IPS-15b (cell line): ENCODE measurements around the gene BCL2L2.
A peak's percentile ranks its signal among the peaks of the same experiment; 100 is the strongest.

Experiments used
- H3K27me3 ChIP-seq: one replicate; pipeline ENCODE4 v1.6.1; 2013; ENCODE audit warnings: low read length; ENCODE audit not compliant: control insufficient read depth, insufficient read depth
- H3K36me3 ChIP-seq: one replicate; pipeline ENCODE4 v1.6.1; 2013; ENCODE audit warnings: low read length; ENCODE audit not compliant: control insufficient read depth, insufficient read depth
- H3K4me1 ChIP-seq: one replicate; pipeline ENCODE4 v1.6.1; 2013; ENCODE audit warnings: mild to moderate bottlenecking, low read length; ENCODE audit not compliant: control insufficient read depth, insufficient read depth
- H3K4me3 ChIP-seq: one replicate; pipeline ENCODE4 v1.5.1; 2013; ENCODE audit warnings: low read depth, low read length
- H3K9ac ChIP-seq: one replicate; pipeline ENCODE4 v1.6.1; 2013; ENCODE audit warnings: low read depth, mild to moderate bottlenecking, low read length
- H3K9me3 ChIP-seq: one replicate; pipeline ENCODE4 v1.6.1; 2013; ENCODE audit warnings: mild to moderate bottlenecking, low read length; ENCODE audit not compliant: control insufficient read depth, insufficient read depth

BCL2L2 gene

DNA sequence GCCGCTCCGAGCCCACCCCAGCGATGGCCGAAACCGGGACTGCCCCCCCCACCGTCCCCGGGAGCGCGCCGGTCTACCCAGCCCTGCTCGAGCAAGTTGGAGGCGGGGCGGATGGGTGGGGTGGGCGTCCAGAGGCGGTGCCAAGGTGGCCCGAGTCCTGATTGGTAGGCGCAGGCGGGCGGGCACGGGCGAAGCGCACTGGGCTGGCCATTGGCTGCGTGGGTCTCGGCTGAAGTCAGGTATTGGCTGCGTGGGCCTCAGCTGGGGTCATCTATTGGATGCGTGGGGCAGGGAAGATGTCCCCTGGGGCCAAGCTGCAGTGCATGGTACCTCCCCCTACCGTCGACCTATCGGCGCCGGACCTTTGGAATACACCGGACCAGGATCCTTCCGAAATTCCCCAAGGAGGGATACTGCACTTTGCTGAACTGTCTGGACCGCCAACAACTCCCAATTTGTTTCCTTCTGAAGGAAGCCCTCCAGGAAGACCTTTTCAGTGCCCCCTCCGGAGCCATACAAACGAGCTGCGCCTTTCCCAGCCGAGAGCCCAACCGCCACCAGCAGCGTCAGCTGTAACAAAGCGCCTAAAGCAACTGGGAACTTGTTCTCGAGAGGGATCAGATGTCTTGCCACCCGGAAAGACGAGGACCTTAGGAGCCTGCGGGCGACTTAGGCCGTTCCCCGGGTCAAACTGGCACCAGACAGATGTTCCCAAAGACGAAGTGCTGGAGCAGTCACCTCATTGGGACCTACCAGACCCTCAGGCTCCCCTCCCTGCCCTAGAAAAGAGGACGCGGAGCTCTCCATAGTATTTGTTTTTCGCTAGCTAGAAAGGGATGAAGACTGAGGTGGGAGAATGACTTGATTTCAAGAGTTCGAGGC lies 20.4 kb upstream of the BCL2L2 start, which contains the start of gene HOMEZ:
HOMEZ (minus strand) TSS at position 113 of the 882 bp plus-strand sequence. CDS start 180 bp downstream, outside the sequence.
- Histone ChIP-seq H3K36me3 (no peaks in the 10 kb centered on the region), H3K9me3 (no peaks in the 10 kb centered on the region), H3K4me3 (peak within 1 kb of the TSS; percentile 87), H3K27me3 (peaks cover 73% of the 10 kb centered on the region), H3K4me1 (no peaks in the 10 kb centered on the region), H3K9ac (peak within 1 kb of the TSS; percentile 65)

DNA sequence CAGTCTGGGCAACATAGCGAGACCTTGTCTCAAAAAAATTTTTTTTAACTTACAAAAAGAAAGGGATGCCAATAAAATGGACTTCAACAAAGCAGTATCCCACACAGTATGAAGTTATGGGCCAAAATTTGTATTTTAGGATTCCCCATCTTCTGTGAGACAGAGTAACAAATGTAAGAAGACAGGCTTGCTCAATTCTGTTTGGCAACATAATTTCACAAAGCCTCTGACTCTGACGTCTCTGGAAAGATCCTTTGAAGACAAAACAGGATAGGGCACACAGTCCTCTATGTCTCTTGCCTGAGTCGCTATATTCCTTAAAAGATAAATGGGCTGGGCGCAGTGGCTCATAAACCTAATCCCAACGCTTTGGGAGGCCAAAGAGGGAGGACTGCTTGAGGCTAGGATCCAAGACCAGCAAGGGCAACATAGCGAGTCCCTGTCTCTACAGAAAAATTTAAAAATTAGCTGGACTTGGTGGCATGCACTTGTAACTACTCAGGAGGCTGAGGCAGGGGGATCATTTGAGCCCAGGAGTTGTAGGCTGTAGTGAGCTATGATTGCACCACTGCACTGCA lies 19.6 kb upstream of the BCL2L2 start:
- Histone ChIP-seq H3K27me3 (peaks cover 77% of the 10 kb centered on the region), H3K4me3 (peak overlapping the region; percentile 87), H3K9me3 (no peaks in the 10 kb centered on the region), H3K36me3 (no peaks in the 10 kb centered on the region), H3K9ac (no peak overlapping the region), H3K4me1 (no peaks in the 10 kb centered on the region)

DNA sequence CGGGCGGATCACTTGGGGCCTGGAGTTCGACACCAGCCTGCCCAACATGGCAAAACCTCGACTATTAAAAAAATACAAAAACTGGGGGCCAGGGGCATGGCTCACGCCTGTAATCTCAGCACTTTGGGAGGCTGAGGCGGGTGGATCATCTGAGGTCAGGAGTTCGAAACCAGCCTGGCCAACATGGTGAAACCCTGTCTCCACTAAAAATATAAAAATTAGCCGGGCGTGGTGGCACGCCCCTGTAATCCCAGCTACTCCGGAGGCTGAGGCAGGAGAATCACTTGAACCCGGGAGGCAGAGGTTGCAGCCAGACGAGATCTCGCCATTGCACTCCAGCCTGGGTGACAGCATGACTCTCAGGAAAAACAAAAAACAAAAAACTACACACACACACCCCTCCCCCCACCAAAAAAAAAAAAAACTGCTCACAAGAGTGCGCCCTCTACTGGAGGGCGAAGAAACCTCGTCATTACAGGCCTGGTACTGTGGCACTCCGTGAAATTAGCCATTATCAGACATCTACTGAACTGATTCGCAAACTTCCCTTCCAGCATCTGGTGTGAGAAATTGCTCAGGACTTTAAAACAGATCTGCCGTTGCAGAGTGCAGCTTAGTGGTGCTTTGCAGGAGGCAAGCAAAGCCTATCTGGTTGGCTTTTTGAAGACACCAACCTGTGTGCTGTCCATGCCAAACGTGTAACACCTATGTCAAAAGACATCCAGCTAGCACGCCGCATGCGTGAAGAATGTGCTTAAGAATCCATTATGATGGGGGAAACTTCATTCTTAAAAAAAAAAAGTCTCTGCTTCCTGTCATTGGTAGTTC lies 11.7 kb upstream of the BCL2L2 start:
- H3K27me3 ChIP-seq: peaks cover 96% of the 10 kb centered on the region
- H3K36me3 ChIP-seq: no peaks in the 10 kb centered on the region
- no peaks in the 10 kb centered on the region for H3K9me3 ChIP-seq
- H3K4me3 ChIP-seq: no peak overlapping the region
- no peak overlapping the region for H3K9ac ChIP-seq
- H3K4me1 ChIP-seq: no peaks in the 10 kb centered on the region

DNA sequence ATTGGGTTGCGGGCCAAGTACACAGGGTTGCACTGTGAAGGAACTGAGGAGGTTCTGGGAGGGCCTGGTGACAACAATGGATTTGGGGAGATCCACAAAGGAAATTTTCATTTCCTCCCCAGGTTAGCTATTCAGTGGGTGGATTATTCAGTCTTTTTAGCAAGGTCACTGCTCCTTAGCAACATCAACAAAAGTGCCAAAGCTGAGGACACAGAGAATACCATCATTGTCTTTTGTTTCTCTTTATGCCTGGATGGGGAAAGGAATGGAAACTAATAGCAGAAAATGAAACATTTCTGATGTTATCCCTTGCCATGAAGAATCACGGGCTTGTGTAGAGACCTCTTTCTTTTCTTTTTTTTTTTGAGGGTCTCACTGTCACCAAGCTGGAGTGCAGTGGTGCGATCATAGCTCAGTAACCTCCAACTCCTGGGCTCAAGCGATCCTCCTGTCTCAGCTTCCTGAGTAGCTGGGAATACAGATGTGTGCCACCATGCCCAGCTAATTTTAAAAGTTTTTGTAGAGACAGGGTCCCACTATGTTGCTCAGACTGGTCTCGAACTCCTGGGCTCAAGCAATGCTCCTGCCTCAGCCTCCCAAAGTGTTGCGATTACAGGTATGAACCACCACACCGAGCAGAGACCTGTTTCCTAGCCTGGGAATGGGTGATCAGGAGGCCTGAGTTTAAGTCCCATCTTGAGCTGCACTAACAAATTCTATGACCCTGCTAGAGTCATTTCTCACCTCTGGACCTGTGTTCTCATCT lies 10.4 kb upstream of the BCL2L2 start:
- H3K4me1 ChIP-seq: peaks cover 5% of the 10 kb centered on the region
- H3K4me3 ChIP-seq: no peak overlapping the region
- peaks cover 93% of the 10 kb centered on the region for H3K27me3 ChIP-seq
- no peaks in the 10 kb centered on the region for H3K36me3 ChIP-seq
- no peaks in the 10 kb centered on the region for H3K9me3 ChIP-seq
- no peak overlapping the region for H3K9ac ChIP-seq

DNA sequence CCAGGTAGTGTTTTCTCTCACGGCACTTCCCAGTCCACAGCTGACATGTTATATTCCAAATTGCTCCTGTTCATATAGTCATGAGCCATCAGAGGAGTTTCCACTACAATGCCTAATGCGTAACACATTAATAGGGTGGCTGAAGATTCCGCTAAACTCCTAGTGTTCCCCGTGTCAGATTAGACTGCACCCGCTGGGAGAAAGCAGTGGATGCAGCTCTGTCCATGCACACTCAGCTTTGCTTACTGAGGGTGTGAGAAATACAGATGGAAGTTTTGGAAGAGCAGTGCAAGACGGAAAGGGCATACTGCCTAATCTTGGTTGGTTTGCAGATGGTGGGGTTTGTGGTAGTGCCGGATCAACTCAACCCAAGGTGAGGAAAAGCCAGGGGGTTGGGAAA lies 9.5 kb upstream of the BCL2L2 start:
- no peak overlapping the region for H3K9ac ChIP-seq
- no peaks in the 10 kb centered on the region for H3K9me3 ChIP-seq
- H3K36me3 ChIP-seq: no peaks in the 10 kb centered on the region
- H3K4me3 ChIP-seq: no peak overlapping the region
- peaks cover 84% of the 10 kb centered on the region for H3K27me3 ChIP-seq
- H3K4me1 ChIP-seq: peaks cover 5% of the 10 kb centered on the region

DNA sequence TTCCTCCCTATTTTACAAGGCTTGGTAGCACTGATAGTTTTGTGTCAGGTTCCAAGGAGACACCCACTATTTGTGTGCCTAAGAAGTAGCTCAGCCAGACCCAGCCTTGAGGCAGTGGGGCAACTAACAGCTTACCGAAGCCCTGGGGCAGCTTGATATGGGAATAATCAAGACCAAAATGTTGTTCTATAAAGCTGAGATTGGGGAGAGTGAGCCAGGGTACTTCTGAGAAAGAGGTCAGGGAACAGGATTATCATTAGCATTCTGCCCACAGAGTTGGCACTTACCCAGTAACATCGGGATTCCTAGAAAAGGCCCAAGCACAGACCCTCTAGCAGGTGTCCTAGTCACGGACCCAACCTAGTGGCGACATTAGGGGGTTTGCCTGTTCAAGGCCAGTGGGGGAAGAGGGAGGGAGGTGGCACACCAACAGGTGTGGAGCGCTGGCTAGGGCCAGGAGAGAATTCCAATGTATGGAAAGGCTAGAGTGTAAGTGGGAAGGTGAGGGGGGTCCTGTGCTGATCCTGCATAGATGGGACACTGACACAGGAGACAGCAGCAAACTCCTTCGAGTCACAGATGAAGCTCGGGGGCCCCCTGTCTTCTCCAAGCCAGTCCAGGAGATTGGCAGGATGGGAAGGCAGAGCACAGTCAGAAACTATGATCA lies 8.9 kb upstream of the BCL2L2 start:
- H3K9ac ChIP-seq: no peak overlapping the region
- no peaks in the 10 kb centered on the region for H3K9me3 ChIP-seq
- H3K4me3 ChIP-seq: no peak overlapping the region
- peaks cover 5% of the 10 kb centered on the region for H3K4me1 ChIP-seq
- no peaks in the 10 kb centered on the region for H3K36me3 ChIP-seq
- H3K27me3 ChIP-seq: peaks cover 77% of the 10 kb centered on the region

DNA sequence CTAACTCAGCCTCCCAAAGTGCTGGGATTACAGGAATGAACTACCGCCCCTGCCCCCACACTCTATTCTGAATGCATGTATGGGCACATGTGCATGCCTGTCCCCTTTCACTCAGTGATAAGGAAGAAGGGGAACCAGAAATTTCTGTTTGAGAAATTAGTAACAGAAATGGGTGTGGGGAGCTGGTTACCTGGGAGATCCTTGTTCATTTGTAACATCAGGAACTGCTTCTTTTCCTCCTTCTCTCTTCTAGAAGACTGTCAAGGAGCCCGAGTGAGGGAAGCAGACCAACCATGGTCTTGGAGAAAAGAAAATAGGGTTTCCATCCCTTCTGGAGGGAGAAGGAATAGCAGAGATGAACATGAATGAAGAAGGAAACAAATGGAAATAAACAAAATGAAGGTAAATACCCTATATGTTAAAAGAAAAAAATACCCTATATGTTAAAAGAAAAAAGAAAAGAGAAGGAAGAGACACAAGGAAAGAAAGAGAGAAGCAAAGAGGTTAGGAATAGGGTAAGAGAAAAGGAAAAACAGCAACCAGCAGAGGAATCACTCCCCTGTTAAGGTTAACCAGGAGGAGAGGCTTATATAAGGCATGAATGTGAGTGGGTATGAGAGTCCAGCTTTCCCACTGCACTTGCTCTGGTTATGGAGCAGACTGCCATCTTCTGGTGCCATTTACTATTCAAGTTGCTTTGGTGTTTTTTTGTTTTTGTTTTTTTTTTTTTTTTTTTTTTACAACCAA lies 7.2 kb upstream of the BCL2L2 start:
- Histone ChIP-seq H3K9ac (no peak overlapping the region), H3K4me1 (peaks cover 5% of the 10 kb centered on the region), H3K27me3 (peaks cover 74% of the 10 kb centered on the region), H3K4me3 (no peak overlapping the region), H3K36me3 (no peaks in the 10 kb centered on the region), H3K9me3 (no peaks in the 10 kb centered on the region)

DNA sequence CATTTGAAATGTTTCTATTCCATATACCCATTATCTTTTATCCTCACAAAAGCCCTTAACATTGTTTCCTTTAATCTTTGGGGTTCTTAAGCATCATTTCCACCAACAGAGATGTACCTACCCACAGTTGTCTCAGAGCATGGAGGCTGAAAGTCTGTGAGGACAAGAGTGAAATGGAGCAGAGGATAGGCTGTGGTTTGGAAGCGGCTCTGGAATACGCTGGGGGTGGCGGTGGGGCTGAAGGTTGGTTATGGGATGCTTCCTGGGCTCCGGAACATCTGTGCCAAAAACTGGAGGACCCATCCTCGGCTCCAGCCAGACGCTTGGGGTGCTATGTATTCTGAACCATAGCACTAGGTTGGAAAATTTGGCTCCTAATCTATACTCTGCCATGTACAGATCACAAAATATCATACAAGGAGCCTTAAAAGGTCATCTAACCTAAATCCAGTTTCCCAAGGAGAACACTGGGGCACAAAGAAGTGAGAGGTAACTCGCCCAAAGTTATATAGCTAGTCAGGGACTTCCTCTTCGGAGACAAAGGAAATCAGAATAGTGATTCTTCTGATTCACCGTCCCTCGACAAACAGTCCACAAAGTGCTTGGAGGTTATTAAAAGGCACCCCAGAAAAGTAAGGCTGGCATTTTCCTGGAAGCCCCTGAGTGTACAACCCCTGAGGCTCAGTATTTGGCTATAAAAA lies 6.5 kb upstream of the BCL2L2 start:
- H3K4me1 ChIP-seq: peaks cover 5% of the 10 kb centered on the region
- H3K9ac ChIP-seq: peak overlapping the region; percentile 26
- peak overlapping the region; percentile 71 for H3K4me3 ChIP-seq
- H3K9me3 ChIP-seq: no peaks in the 10 kb centered on the region
- H3K36me3 ChIP-seq: no peaks in the 10 kb centered on the region
- H3K27me3 ChIP-seq: peaks cover 74% of the 10 kb centered on the region

DNA sequence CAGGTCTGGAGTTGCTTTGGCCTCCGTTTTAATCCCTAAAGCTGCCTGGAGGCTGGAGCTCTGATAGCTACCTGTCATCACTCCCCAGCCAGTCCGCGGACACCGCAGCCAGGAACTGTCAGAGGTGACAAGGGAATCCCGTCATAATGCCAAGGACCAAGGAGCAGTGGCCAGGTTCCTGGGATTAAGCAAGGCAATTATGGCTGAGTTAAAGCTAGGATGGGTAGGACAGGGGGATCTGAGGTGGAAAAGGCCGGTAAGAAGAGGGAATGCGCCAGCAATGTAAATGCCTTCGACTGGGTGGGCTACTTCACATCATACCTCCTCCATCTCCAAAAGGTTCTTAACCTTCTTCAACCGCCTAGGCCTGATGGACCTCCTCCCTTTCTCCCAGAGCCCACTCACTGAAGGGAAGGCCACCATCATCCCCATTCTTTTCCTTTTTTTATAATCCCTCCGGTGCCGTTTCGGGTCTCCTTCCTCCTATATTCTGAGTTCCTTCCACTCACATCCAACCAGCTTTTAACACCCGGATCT lies 5.9 kb upstream of the BCL2L2 start:
- H3K36me3 ChIP-seq: no peaks in the 10 kb centered on the region
- H3K4me1 ChIP-seq: peaks cover 5% of the 10 kb centered on the region
- H3K9me3 ChIP-seq: no peaks in the 10 kb centered on the region
- H3K27me3 ChIP-seq: peaks cover 68% of the 10 kb centered on the region
- peak overlapping the region; percentile 26 for H3K9ac ChIP-seq
- H3K4me3 ChIP-seq: peak overlapping the region; percentile 71
